ENCODE data around the gene GGT5.

The GGT5 gene

DNA sequence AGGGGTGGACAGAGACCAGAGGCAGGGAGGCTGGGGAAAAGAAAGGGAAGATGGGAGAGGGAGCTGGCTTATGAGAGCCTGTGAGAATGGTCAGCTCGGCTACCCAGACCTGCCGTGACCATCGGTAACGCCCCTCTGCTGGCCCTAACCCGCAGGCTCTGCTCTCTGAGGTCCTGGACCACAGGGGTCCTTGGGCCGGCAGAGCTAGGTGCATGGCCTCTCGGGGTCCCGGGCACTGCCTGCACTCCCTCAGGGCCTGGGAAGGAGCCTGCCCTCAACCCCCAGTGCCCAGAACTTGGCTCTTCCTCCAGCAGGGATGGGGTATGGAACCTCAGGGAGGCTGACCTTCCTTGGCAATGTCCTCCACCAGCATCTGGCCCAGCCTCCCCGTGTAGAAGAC is 13.2 kb downstream of the GGT5 start:
- TF ChIP-seq CTCF (IDR thresholded peaks at IDR 0.05): no peak

GRCh38 chr22:24230911-24231656 is 13.8 kb downstream of the GGT5 start:
- TF ChIP-seq CTCF (IDR thresholded peaks at IDR 0.05): peak; percentile 16; the same call in 1 of the 2 replicates

- no peak for TF ChIP-seq CTCF (IDR thresholded peaks at IDR 0.05)
Measured at GRCh38 chr22:24225951-24226350, 18.9 kb downstream of the GGT5 start.

- no peak for TF ChIP-seq CTCF (IDR thresholded peaks at IDR 0.05)
Measured at GRCh38 chr22:24225044-24225601, 19.8 kb downstream of the GGT5 start.

DNA sequence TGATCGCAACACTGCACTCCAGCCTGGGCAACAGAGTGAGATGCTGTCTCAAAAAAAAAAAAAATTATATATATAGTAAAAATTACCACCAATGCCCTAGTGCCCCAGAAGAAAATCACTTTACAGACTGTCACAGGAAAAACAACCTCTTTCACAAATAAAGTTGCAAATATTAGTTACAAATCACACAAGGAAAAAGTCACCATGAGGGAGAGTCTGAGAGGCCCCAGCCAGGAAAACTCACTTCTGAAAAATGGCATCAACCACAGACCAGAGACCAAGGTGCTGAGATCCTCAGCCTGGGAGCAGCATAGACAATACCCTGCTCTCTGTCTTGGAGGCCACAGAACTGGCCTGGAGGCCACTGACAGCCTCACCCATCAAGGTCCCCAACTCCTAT is 20.4 kb downstream of the GGT5 start:
- no peak for TF ChIP-seq CTCF (IDR thresholded peaks at IDR 0.05)

DNA sequence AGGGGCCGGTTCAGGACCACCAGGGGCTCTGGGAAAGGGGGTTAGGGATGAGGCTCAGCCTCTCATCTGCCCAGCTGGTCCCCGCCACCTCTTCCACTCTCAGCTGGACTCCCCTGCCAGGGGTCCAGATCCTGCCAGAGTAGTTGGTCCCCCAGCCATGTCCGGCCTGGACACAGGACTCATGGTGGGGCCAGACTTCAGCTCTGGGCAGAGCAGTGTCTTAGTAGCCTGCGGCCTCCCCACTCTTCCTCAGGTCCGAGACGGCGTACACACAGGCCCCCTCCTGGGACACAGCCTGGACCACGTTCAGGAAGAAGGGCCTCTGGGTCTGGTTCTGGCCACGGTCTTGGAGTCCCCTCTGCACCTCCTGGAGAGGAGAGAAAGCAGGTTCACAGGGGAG is 25.1 kb downstream of the GGT5 start:
- TF ChIP-seq CTCF (IDR thresholded peaks at IDR 0.05): no peak

DNA sequence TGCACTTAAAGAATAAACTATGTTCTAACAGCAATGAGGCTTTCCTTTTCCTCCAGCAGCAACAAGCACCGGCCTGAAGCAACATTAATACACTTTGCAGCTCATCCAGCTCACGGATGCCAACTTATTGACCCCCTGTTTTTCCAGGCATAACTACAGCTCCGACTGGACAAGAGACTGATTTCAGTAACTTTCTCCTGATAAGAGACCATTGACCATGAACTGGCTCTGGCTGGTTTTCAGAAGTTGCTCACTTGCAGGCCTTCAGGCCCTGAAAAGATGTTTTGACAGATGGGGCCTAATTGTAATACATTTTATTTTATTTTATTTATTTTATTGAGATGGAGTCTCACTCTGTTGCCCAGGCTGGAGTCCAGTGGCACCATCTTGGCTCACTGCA is 27.5 kb downstream of the GGT5 start:
- no peak for TF ChIP-seq CTCF (IDR thresholded peaks at IDR 0.05)
